Fibroblast of gingiva (primary cell): ENCODE data around the gene PDGFC.
A peak's percentile ranks its signal among the peaks of the same experiment; 100 is the strongest.

Experiments
- DNase-seq: peaks from one replicate; pipeline ENCODE4 v3.0.0-alpha.2; 2011; ENCODE audit warnings: low read depth

The PDGFC gene

DNA sequence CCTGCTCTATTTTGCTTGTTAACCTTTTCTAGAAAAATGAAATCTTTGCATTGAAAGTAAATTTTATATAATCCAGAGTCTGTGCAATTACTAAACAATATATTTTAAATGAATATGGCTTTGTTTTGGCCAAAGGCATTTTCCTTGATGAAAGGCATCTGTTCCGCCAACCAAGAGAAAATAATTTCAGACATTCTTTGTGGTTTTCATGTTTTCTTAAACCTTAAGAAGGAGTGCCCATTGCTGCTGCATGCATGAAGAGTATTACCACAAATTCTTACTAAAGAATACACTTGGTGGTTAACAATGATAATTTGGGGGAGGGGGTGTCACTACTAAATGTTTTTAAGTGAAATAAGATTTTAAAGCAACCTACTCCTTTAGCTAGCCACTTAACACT, 2.7 kb upstream of the PDGFC start:
- peak; percentile 74 for DNase-seq

DNA sequence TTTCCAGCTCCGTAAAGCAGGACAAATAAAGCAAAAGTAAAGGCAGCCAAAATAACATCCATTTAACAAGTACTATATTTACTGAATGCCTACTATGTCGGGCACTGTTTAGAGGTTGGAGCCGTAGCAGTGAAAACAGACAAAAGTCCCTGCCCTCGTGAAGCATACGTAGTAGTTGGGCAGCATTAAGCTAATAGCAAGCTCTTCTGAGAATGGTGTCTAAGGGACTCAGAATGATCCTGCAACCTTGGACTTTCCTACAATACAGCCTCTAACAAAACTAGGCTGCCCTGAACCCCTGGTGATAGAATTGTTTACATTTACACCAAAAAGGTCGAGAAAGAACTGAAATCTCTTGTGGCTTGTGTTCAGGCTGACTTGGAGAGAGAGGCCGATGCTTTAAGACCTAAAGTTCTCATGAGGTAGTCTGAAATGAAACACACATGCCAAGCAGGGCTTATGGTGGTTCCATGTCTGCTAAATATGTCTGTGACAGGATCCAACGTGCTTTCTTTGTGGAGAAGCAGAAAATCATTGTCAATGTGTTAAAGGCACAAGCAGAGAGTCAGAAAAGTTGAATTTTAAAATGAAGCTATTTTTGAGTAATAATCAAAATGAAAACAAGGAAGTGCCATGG, 898 bp upstream of the PDGFC start:
- no peak for DNase-seq

DNA sequence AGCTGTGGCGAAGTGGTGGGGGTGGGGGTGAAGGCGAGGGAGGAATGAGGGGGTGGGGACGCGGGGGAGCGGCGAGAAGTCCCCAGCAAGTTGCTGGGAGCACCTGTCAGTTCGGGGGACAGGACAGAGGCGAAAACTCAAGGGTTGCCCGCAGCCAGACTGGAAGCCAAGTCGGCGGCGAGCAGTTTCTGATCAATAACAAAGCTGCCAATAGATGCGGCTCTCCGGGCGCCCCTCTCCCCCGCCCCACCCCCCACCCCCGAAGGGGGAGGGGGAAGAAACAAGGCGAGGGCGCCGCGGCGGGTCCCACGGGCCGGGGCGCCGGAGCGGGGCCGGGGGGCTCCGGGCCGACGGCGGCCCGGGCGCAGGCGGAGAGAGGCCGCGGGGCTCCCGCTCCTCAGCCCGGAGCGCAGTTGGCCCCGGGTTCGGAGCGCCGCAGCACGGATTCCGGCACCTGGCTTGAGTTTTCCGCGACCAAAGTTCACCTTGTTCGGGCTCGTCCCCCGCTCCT, 379 bp downstream of the PDGFC start:
- no peak for DNase-seq

DNA sequence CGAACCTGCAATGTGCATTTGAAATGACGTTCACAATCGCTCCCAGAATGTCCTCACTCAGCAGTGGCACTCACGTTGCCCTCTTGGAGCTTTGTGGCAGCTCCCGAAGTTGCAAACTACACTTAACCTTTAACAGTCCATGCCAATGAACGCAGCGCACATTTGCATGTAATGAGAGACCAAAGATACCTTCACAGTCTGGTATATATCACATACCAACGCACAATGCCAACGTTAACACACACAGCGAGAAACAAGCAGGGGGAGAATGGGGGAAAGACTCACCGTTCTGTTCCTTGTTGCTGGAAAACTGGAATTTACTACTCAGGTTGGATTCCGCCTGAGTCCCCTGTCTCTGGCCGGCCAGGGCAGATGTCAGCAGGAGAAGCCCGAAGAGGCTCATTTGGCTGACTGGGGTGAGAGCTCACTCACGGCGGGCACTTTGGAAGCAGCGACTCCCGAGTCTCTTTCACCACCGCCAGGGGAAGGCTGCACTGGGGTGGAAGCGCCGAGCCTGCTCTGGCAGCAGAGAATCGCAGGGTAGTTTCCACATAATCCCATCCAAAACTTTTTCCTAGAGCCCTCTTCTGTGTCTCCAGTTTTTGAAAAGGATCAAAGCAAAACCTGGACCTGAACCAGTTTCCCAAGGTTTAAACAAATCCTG, 966 bp downstream of the PDGFC start:
- DNase-seq = peak; percentile 67

DNA sequence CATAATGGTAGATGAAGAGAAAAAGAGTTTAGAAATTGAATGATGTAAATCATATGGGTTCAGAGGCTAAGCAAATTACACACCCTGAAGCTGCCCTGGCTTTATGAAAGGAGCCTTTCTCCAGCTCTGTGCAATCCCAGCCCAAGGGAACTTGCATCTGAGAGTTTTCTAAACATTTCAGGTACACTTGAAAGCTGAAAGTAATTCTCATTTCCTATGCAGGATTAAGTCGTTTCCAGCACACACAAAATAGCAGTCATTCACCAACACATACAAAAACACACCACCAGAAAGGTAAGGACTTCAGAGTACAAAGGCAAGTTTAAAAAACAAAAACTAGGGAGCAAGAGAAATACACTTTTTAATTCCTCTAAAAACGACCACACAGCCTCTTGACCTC, 1.7 kb downstream of the PDGFC start:
- DNase-seq = peak; percentile 22

DNA sequence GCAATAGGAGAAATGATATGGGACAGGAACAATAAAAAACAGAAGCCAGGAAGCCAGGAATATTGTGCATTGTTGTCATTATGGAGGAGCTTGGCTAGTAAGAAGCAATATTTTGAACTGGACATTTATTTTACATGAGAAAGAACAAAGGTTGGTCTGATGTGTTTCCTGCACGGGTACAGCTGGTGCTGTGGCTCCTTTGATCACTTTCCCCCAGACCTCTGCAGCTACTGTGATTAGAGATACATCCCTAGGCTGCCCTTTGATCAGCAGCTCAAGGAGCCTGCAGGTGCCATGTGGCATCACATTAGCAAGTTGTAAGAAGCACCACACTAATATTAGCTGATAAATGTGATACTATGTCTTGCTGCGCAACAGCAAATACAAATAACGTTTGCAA, 2.5 kb downstream of the PDGFC start:
- DNase-seq = no peak

DNA sequence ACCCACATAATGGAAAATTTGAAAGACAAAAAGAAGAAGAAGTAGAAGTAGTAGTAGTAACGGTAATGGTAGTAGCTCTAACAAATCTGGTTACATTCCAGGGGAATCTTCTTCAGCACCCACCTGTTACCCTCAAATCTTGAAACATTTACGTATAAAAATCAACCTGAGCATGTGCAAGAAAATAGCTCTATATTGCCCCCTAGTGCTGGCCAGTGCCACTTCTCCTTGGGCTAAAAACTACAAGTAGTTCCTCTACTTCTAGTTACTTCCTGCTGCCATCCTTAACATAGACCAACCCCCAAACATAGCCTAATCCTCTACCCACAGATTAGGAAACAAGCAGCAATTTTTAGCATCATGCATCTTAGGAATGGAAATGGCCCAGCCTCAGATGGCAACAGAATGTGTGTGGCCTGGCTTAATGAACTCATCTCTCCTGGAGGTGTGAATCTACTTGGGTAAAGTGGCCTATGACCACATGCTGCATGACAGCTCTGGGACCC, 3.1 kb downstream of the PDGFC start:
- peak; percentile 78 for DNase-seq

DNA sequence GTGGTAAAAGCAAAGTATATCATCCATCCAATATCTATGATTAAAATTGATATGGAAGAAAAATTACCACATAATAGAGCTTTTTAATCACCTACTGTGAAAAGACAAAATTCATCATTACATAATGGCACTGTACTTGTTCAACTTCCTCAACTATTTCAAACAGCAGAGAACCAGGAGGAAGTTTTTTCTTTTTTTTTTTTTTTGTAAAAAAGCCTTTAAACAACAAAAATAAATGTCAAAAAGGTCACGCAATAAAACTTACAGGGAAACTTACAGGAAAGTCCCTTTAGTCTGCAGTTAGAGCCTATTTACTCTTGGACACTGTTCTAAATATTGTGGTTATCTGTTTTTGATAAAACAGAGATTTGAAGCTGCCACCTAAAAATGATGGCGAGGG, 4.8 kb downstream of the PDGFC start:
- DNase-seq = no peak

DNA sequence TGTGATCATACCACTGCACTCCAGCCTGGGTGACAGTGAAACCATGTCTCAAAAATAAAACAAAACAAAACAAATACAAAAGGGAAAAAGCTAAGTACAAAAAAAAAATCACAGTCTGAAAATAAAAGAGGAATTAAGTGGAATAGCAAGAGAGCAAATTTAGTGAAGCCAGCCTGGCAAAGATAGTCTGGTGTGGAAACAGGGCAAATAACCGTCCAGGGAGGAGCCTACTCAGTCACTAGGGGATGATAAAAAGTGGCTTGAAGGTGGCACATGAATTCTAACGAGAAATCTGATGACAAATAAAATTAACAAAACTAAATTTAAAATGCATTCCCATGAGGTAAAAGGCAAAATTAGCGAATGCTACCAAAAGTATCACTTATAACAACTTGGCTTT, 8.2 kb downstream of the PDGFC start:
- DNase-seq = no peak

DNA sequence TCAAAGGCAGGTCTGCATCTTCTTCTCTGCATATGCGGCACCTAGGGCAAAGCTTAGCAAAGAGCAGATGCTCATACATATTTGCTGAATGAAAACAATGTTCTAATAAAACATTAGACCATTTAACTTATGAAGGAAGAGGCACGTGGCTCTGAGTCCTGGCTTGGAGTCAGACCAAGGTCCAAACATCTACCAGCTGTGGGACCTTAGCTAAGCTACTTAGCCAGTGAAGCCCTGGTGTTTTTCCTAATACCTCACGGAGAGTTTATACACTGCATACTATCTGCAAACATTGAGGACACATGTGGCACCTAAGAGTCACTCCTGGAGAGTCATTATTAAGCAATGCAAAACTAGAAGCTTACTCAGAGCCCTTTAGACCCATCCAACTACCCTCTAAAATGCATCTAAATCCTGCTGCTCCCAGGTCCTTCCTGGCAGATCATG, 9.0 kb downstream of the PDGFC start:
- peak; percentile 95 for DNase-seq

DNA sequence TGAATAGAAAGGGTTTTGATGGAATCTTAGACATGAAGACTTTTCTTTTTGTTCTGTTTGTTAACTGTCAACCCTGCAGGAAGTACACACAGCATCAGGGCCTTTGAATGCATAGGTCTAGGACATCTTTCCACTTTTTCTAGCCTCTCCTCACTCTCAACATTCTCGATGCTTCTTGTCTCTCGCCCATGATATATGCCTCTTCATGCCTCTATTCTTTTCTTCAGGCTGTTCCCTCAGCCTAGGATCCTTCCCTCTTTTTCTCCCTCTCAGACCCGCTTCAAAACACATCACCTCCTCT, 9.6 kb downstream of the PDGFC start:
- no peak for DNase-seq

DNA sequence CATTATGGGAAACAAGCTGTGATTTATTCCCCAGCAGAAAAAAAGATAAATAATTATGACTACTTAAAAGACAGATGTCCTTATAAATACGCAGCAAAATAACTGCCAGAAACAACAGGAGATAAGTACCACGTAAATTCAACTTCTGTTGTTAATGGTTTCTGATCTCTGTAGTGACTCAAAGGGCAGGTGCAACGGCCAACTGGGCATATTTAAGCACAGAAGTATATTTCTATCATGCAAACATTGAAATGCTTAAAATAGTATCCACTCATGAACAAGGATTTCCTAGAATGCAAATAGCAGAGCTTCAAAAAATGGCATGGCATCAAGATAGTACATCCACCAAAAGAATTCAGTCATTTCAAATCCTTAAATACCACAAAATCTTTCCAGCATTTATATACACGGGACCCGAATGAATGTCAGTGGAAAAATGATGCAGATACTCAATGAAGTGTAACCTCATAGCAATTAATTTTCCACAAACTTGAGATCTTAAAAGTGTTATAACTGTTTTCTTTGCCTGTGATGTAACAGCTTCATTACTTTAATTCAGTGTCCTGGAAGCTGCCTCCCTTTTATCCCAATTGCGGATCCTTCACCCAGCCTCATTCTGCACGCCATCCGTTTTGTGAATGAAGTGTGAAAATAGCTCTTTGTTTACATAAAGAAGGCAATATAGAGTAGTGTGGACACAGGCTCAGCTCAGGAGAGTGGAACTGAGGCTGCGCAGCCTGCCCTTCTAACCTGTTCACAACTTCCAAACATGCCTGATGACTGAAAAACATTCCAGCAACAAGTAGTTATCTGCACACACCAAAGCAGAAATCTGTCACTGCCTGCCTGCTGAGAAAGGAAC, 10.2 kb downstream of the PDGFC start:
- no peak for DNase-seq

DNA sequence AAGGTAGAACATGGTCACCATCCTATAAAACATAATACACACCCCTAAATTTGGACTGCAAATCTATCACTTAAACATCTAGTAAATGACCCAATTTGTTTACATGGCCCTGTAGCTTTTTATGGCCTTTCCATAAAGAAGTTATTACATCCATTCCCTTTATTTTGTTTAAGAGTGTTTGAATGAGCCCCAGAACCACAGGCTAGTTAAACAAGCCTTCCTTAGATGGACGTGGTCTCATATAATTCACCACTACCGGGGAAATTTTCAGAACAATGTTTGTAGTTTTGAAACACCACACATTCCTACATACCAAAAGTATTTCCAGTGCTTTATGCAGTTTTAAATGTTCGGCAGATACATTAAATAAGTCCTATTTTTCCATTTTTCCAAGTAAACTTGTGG, 12.3 kb downstream of the PDGFC start:
- DNase-seq = peak; percentile 57

DNA sequence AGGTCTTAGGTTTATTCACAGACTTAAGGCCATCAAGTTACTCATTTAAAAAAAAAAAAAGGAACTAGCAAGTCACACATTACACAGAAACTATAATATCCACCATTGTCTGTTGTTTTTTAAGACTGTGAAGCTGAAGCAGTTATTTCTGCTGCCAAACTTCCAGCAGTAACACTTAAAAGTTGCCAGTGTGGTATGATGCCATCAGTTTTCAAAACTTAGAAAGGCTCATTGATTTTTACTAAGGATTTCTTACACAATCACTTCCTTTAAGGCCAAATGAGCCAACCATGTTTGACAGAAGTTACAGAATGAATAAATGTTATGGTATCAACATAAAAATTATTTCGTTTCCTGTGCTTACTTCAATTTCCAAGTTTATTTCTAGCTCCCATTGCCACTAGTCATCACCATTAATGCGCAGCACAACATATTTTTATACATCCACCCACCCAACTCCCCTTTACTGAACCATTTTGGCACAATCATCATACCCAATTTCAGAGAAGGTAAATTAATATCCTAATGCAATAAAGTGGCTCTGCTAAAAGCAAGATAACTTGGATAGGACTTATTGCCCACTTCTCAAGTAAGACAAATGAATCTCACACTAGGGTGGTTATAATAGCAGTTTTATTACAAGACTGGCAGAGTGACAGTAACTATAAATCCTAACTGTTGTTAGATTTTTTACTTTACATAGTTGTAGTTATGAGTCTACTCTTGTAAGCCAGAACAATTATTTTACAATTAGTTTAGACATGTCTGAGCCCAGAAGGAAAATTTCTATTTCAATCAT, 13.1 kb downstream of the PDGFC start:
- DNase-seq = peak; percentile 74

DNA sequence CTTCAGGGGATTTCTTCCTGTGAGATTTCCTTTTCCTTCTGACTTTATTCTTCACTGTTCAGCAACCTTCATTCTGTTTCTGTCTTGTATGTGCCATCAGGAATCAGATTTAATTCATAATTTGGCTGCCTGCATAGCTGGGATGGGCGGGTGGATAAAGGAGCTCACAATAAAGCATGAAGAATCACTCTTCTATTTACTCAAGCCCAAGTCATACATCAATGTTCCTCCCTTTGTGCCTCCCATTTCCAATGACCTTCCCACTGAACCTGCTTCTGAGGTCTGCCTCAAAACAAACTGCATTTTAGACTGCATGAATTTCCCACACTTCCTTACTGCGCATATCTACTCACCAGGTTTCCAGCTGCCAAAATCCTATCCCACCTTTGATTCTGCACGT, 14.0 kb downstream of the PDGFC start:
- DNase-seq = no peak

DNA sequence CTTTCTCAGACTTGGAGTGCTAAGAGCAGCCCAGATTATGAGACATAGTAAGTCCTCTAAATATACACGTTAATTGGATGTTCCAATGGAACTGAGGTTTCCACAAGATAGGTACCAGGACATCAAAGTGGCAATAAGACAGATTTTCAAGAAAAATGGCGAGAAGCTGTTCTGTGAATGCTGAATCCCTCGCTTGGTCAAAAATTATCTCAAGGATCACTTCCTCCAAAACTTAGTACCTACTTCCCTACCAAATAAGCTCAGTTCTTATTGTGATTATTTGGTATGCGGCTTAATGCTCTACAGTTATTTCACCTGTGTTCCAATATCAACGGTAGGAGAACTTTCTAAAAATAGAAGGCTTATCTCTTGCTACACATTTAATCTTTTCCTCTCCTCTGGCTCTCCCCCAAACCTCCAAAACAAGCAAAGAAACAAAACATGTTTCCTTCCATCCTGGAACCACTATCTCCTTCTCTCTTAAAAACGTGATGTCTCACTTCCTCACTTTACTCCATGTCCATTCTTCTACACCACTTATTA, 14.7 kb downstream of the PDGFC start:
- DNase-seq = no peak

DNA sequence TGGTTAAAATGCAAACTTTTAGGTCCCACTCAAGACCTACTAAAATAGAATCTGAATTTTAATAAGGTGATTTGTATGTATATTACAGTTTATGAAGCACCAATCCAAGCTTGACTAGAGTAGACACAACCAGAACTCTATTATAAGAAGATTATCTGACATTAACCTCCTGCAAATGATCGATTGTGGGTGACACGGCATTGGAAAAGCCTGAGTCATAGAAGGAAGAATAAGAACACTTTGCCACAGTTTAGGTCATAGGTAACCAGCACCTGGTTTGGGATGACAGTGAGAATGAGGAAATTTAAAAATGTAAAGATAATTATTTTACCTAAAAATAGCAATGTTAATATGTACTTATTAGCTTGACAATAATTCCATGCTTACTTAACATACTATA, 15.2 kb downstream of the PDGFC start:
- DNase-seq = no peak

DNA sequence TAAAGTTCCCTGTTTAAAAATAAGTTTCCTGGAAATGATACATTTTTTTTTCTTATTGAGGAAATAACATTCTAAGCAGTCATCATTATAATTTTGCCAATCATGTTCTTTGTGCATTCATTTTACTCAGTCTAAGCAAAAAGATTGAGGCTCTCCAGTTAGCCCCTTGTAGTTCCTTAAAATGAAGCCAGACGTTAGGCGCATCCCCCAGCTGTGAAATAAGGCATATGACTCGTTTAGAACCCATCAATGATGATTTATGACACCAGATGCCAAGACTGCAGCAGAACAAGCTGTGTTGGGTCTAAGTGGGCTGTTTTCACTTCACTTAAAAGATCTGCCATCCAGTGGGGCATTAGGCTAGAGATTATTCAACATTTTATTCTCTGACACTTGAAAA, 17.0 kb downstream of the PDGFC start:
- DNase-seq = no peak

DNA sequence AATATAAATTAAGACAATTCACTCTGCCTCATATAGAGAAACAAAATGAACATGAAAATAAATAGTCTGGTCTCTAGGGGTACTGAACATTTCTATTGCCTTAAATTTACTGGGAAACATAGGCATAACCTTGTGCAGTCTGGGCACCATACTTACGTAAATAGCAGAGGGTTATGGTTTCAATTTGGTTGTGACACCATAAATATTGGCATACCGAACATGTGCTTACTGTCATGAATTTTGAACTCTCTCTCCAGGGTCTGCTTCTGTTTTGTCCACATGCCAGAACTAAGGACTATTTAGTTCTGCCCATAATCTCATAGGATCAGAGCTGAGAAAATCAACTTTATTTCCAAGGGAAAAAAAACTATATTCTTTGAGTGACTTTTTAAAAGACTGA, 17.6 kb downstream of the PDGFC start:
- DNase-seq = peak; percentile 52

DNA sequence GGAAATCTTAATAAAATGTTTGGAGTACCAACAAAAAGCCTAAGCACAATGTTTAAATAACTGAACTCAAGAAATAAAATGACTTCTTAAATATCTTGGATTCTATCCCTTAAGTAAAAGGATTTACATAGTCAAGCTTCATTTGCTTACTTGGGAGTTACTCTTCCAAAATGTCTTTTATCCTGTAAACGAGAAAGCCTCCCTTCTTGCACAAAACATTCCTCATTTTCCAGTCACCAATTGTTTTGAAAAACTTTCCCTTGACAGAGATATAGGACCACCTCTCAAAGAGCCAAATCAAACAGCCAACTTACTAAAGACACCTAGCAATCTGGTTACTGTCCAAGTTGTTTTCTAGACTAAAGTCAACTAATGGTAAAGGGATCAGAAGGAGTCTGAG, 18.6 kb downstream of the PDGFC start:
- no peak for DNase-seq

DNA sequence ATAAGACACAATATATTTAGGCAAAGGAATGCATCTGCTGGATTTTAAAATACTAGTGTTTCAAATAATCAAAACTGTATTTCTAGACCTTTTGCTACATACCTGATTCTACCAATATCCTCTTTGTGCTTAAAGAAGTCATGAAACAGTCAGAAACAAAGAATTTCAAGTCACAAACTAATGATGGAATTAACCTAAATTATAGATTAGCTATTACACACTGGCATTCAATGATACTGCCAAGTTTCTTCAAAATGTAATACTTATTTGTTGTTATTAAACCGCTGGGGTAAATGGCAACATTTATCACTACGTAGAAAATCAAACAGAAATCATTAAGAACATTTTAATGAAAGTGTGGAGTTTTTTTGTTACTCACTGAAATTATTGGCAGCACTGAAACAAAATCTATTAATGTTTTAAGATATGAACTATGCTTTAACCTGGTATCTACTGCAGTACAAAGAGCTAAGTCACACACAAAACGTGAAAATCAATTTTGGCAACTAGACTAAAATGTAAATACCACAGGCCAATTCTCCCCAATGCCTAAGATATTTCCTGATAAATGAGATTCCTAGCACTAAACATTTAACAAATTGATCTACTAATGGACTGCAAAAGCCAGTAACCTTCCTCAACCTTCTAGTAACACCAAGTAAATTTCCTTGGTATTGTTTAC, 19.4 kb downstream of the PDGFC start:
- no peak for DNase-seq
